Vagina (tissue), 2 donors: ENCODE data around the gene ACP3. TPM values are rescaled to one million over a fixed set of nuclear protein-coding genes. Genes with fewer than 3 reads are reported as not detected.
"Not testable (repeated sequence)": the region's sequence is repeated elsewhere in the genome, so short reads cannot be mapped to it uniquely, and the experiment has no call there.

ENCODE experiments used
- DNase-seq, 2 donors: peaks; one replicate each; pipeline ENCODE4 v3.0.0-alpha.2; 2017; ENCODE audit errors: extremely low spot score in 2 of 2
- H3K27ac ChIP-seq: fragments of 200-600 bp; sonication (generic); one replicate; pipeline ENCODE4 v1.5.1; 2019
- H3K27me3 ChIP-seq: fragments of 200-600 bp; sonication (generic); one replicate; pipeline ENCODE4 v1.5.1; 2019
- H3K36me3 ChIP-seq, 2 donors: fragments of 200-600 bp; sonication (generic); one replicate each; pipeline ENCODE4 v1.5.1; 2017 to 2019
- H3K4me1 ChIP-seq: fragments of 200-600 bp; sonication (generic); one replicate; pipeline ENCODE4 v1.5.1; 2019
- H3K4me3 ChIP-seq, 2 donors: fragments of 200-600 bp; sonication (generic); 1 replicate in 1 of 2; 2 replicates in 1 of 2; pipeline ENCODE4 v1.5.1; 2016 to 2019
- H3K9me3 ChIP-seq: fragments of 200-600 bp; sonication (generic); one replicate; pipeline ENCODE4 v1.5.1; 2019
- POLR2A ChIP-seq, 2 donors: fragments of 450-650 bp; IDR thresholded peaks; one replicate each; pipeline ENCODE4 v1.6.1; 2017; ENCODE audit warnings: antibody characterized with exemption in 2 of 2, mild to moderate bottlenecking in 2 of 2, moderate library complexity in 2 of 2
- POLR2AphosphoS5 ChIP-seq, 2 donors: sonication (generic); formaldehyde crosslinking; IDR thresholded peaks; one replicate each; pipeline ENCODE4 v1.9.0; 2017; ENCODE audit warnings: antibody characterized with exemption in 2 of 2, mild to moderate bottlenecking in 2 of 2, low read depth in 1 of 2; ENCODE audit not compliant: insufficient read depth in 1 of 2
- intact Hi-C: fragments of 100-400 bp; cut with DNase I; formaldehyde crosslinking; loops from one replicate; pipeline ENCODE4 v1.15.1; 2023
- total RNA-seq: library from RNA; depleted of rRNA; stranded (reverse); fragments of >200 nt; gene quantifications from one replicate; pipeline ENCODE4 v1.2.3, GENCODE V29; 2016
- TF ChIP-seq, protein P1 (sequence below), 3 experiments: fragments of 450-650 bp in 2 of 3; fragments of 200-600 bp in 1 of 3; sonication (generic) in 1 of 3; IDR thresholded peaks; one replicate each; pipeline ENCODE4 v1.5.1; 2017 to 2019; ENCODE audit warnings: antibody characterized with exemption in 3 of 3, mild to moderate bottlenecking in 2 of 3, moderate library complexity in 2 of 3

ACP3 gene
- total RNA-seq, 1 donor from 2014 or later: 12.3 TPM

DNA sequence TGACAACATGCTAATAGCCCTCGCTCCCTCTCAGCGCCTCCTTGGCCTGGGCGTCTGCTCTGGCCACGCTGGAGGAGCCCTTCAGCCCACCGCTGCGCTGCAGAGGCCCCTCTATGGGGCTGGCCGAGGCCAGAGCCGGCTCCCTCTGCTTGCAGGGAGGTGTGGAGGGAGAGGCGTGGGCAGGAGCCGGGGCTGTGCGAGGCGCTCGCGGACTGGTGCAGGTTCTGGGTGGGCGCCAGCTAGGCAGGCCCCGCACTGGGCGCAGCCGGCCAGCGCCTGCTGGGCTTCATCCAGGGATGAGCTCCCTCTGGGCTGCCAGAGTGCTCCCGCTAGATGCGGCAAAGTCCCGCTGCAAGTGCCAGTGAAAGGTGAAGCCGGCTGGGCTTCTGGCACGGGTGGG is 79.0 kb downstream of the ACP3 start:
- no peak for TF ChIP-seq POLR2A (IDR thresholded peaks at IDR 0.05)
- TF ChIP-seq, protein P1, sequence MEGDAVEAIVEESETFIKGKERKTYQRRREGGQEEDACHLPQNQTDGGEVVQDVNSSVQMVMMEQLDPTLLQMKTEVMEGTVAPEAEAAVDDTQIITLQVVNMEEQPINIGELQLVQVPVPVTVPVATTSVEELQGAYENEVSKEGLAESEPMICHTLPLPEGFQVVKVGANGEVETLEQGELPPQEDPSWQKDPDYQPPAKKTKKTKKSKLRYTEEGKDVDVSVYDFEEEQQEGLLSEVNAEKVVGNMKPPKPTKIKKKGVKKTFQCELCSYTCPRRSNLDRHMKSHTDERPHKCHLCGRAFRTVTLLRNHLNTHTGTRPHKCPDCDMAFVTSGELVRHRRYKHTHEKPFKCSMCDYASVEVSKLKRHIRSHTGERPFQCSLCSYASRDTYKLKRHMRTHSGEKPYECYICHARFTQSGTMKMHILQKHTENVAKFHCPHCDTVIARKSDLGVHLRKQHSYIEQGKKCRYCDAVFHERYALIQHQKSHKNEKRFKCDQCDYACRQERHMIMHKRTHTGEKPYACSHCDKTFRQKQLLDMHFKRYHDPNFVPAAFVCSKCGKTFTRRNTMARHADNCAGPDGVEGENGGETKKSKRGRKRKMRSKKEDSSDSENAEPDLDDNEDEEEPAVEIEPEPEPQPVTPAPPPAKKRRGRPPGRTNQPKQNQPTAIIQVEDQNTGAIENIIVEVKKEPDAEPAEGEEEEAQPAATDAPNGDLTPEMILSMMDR (IDR thresholded peaks at IDR 0.05): no peak
- TF ChIP-seq POLR2AphosphoS5 (IDR thresholded peaks at IDR 0.05; ENCODE audit: insufficient read depth in 1 of 2, low read depth in 1 of 2): no peak
- Histone ChIP-seq H3K4me1 (no peaks in the 10 kb centered on the region), H3K36me3 (no peaks in the 10 kb centered on the region), H3K4me3 (no peak overlapping the region), H3K27ac (no peak overlapping the region), H3K9me3 (no peaks in the 10 kb centered on the region), H3K27me3 (no peaks in the 10 kb centered on the region)
- intact Hi-C loops: no loop called here
- no peak for DNase-seq

DNA sequence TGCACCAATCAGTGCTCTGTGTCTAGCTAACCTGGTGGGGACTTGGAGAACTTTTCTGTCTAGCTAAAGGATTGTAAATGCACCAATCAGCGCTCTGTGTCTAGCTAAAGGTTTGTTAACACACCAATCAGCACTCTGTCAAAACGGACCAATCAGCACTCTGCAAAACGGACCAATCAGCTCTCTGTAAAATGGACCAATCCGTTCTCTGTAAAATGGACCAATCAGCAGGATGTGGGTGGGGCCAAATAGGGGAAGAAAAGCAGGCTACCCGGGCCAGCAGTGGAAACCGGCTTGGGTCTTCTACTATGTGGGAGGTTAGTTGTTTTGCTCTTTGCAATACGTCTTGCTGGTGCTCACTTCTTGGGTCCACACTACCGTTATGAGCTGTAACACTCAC is 79.6 kb downstream of the ACP3 start:
- not testable (repeated sequence) for H3K27me3 ChIP-seq

DNA sequence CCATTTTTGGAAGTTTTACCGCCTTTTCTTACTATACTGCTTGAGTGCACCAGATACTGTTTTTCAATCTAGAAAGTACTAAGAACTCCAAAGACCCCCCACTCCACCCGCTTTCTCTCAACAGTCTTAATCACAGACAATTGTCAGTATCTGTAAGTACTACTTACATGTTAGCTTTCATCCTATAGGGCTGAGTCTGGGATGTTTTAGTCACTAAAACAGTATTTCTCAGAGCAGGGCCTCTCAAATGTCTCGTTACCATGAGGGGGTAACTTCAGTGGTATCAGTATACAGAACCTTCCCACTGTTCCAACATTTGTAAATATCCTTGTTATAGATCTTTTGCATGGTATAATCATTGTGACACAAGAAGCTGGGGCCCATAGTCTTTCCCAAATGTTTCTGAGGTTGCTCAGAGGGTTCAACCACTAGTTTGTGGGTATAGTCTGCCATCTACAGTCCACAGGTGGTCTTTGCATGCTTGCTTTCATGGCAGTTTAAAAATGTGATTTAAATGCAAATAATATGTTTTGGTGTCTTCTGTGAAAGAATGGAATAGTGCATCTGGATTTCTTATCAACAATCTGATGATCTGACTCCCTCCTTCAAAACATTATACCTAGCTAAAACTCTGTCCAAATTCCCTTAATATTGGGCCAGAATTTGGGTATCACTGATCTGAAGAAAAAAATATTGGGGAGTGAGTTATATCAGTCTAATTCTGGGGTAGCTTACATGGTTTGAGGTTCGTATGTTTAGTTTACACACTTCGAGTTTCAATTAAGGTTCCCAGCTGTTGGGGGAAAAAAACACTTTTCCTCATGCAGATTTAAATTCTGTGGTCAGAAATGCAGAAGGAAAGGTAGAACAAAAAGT is 82.1 kb downstream of the ACP3 start:
- intact Hi-C loops: no loop called here
- Histone ChIP-seq H3K36me3 (no peaks in the 10 kb centered on the region), H3K27me3 (no peaks in the 10 kb centered on the region), H3K4me1 (no peaks in the 10 kb centered on the region), H3K4me3 (no peak overlapping the region), H3K27ac (no peak overlapping the region), H3K9me3 (no peaks in the 10 kb centered on the region)
- DNase-seq: no peak
- TF ChIP-seq, protein P1 (IDR thresholded peaks at IDR 0.05): peak in 2 of 3 experiments; percentile 15 to 51
- TF ChIP-seq POLR2AphosphoS5 (IDR thresholded peaks at IDR 0.05; ENCODE audit: insufficient read depth in 1 of 2, low read depth in 1 of 2): no peak

More for the DNA sequence above, 79.6 kb downstream of the ACP3 start:
- H3K27ac ChIP-seq, H3K4me1 ChIP-seq, DNase-seq, H3K9me3 ChIP-seq, H3K4me3 ChIP-seq, intact Hi-C loops, H3K36me3 ChIP-seq: not testable (repeated sequence)

GRCh38 chr3:132401255-132401654 is 84.0 kb downstream of the ACP3 start:
- TF ChIP-seq POLR2AphosphoS5 (IDR thresholded peaks at IDR 0.05; ENCODE audit: insufficient read depth in 1 of 2, low read depth in 1 of 2): no peak
- TF ChIP-seq, protein P1 (IDR thresholded peaks at IDR 0.05): no peak
- TF ChIP-seq POLR2A (IDR thresholded peaks at IDR 0.05): no peak
- Histone ChIP-seq H3K4me1 (no peaks in the 10 kb centered on the region), H3K27me3 (no peaks in the 10 kb centered on the region), H3K36me3 (no peaks in the 10 kb centered on the region), H3K27ac (no peak overlapping the region), H3K9me3 (no peaks in the 10 kb centered on the region), H3K4me3 (no peak overlapping the region)
- intact Hi-C loops: no loop called here
- no peak for DNase-seq

- Histone ChIP-seq H3K36me3 (no peaks in the 10 kb centered on the region), H3K4me1 (no peaks in the 10 kb centered on the region), H3K27me3 (no peaks in the 10 kb centered on the region), H3K9me3 (no peaks in the 10 kb centered on the region), H3K27ac (no peak overlapping the region), H3K4me3 (no peak overlapping the region)
- intact Hi-C loops: no loop called here
- TF ChIP-seq POLR2AphosphoS5 (IDR thresholded peaks at IDR 0.05; ENCODE audit: insufficient read depth in 1 of 2, low read depth in 1 of 2): no peak
- TF ChIP-seq, protein P1 (IDR thresholded peaks at IDR 0.05): no peak
- no peak for TF ChIP-seq POLR2A (IDR thresholded peaks at IDR 0.05)
- DNase-seq: no peak
These were observed 87.1 kb downstream of the ACP3 start for GRCh38 chr3:132404276-132404675.
